PC-3 (cell line): Measurements from ENCODE around the gene CBR3. TPM values are rescaled to one million over a fixed set of nuclear protein-coding genes. Genes with fewer than 3 reads are reported as not detected.

Experiments used
- ATAC-seq: fragments of 200-7000 bp; cut with Tn5 transposase; 2 replicates; pipeline ENCODE4 v1.9.1; 2020; ENCODE audit warnings: mild to moderate bottlenecking, moderate library complexity
- BruUV-seq: library from RNA; stranded (reverse); fragments of 400-500 nt; replicated peaks from 2 replicates; lab custom pipeline; 2021; lab: Mats Ljungman, UMichigan
- CTCF ChIA-PET: fragments of 300-600 bp; sonication (Branson Sonifier 250); formaldehyde crosslinking; loops from one replicate; lab custom pipeline; 2022; ENCODE audit warnings: antibody characterized with exemption; lab: Charles Lee
- POLR2A ChIA-PET: fragments of 300-600 bp; sonication (Branson Sonifier 250); formaldehyde crosslinking; loops from one replicate; lab custom pipeline; 2022; ENCODE audit warnings: antibody characterized with exemption; ENCODE audit not compliant: unreplicated experiment; lab: Charles Lee
- DNase-seq: peaks from one replicate; pipeline ENCODE4 v3.0.0-alpha.2; 2015
- H2AFZ ChIP-seq: fragments of 300-600 bp; sonication (generic); 2 replicates; pipeline ENCODE4 v1.6.0; 2016; ENCODE audit warnings: antibody characterized with exemption, low read length
- H3F3A ChIP-seq: fragments of 300-600 bp; sonication (generic); one replicate; pipeline ENCODE4 v1.6.0; 2017; ENCODE audit warnings: antibody characterized with exemption, low read length, control low read depth, mild to moderate bottlenecking; ENCODE audit not compliant: unreplicated experiment
- H3K27ac ChIP-seq: fragments of 300-600 bp; sonication (generic); 2 replicates; pipeline ENCODE4 v1.5.1; 2016; ENCODE audit warnings: mild to moderate bottlenecking, low read length
- H3K27me3 ChIP-seq: fragments of 300-600 bp; sonication (generic); 2 replicates; pipeline ENCODE4 v1.6.1; 2016; ENCODE audit warnings: low read length, mixed read lengths
- H3K36me3 ChIP-seq: fragments of 300-600 bp; sonication (generic); 2 replicates; pipeline ENCODE4 v1.6.1; 2016; ENCODE audit warnings: low read depth, mixed run types, low read length, mixed read lengths
- H3K4me1 ChIP-seq: fragments of 300-600 bp; sonication (generic); 2 replicates; pipeline ENCODE4 v1.5.1; 2016; ENCODE audit warnings: low read length; ENCODE audit not compliant: insufficient read depth
- H3K4me2 ChIP-seq: fragments of 300-600 bp; sonication (generic); 2 replicates; pipeline ENCODE4 v1.6.0; 2016; ENCODE audit warnings: low read length
- H3K4me3 ChIP-seq: fragments of 300-600 bp; sonication (generic); 2 replicates; pipeline ENCODE4 v1.5.1; 2016; ENCODE audit warnings: mild to moderate bottlenecking, low read length, mixed read lengths
- H3K79me2 ChIP-seq: fragments of 300-600 bp; sonication (generic); 2 replicates; pipeline ENCODE4 v1.6.1; 2017; ENCODE audit warnings: low read length, mixed read lengths
- H3K9ac ChIP-seq: fragments of 300-600 bp; sonication (generic); 2 replicates; pipeline ENCODE4 v1.6.0; 2016; ENCODE audit warnings: mild to moderate bottlenecking, low read length
- H3K9me2 ChIP-seq: fragments of 300-600 bp; sonication (generic); replicated peaks from 2 replicates; pipeline ENCODE4 v1.6.1; 2016; ENCODE audit warnings: mixed run types, low read length, mixed read lengths
- H3K9me3 ChIP-seq: fragments of 300-600 bp; sonication (generic); 2 replicates; pipeline ENCODE4 v1.6.1; 2016; ENCODE audit warnings: low read length, mixed read lengths
- H4K20me1 ChIP-seq: fragments of 300-600 bp; sonication (generic); 2 replicates; pipeline ENCODE4 v1.6.1; 2016; ENCODE audit warnings: low read length, mixed read lengths
- EZH2 ChIP-seq: fragments of 300-600 bp; sonication (generic); IDR thresholded peaks from one replicate; pipeline ENCODE4 v1.6.1; 2017; ENCODE audit warnings: antibody characterized with exemption, mild to moderate bottlenecking, low read length; ENCODE audit not compliant: unreplicated experiment
- EZH2phosphoT487 ChIP-seq: fragments of 300-600 bp; sonication (generic); IDR thresholded peaks from 2 replicates; pipeline ENCODE4 v1.6.1; 2018; ENCODE audit warnings: mild to moderate bottlenecking, antibody characterized with exemption, low read length, borderline replicate concordance
- intact Hi-C: fragments of 100-400 bp; cut with micrococcal nuclease; formaldehyde crosslinking; loops from 2 replicates; pipeline ENCODE4 v1.9.0; 2023
- total RNA-seq: library from RNA; depleted of rRNA; stranded (reverse); fragments of >200 nt; gene quantifications from 2 replicates; pipeline ENCODE4 v1.2.3, GENCODE V29; 2014
- TF ChIP-seq, protein P1 (sequence below): fragments of 300-600 bp; sonication (generic); conservative IDR thresholded peaks from 2 replicates; pipeline ENCODE4 v1.5.1; 2017; ENCODE audit warnings: antibody characterized with exemption, low read depth, mild to moderate bottlenecking, low read length

CBR3 gene
- total RNA-seq, 1 experiment from 2014 or later, result 49.3 TPM

DNA sequence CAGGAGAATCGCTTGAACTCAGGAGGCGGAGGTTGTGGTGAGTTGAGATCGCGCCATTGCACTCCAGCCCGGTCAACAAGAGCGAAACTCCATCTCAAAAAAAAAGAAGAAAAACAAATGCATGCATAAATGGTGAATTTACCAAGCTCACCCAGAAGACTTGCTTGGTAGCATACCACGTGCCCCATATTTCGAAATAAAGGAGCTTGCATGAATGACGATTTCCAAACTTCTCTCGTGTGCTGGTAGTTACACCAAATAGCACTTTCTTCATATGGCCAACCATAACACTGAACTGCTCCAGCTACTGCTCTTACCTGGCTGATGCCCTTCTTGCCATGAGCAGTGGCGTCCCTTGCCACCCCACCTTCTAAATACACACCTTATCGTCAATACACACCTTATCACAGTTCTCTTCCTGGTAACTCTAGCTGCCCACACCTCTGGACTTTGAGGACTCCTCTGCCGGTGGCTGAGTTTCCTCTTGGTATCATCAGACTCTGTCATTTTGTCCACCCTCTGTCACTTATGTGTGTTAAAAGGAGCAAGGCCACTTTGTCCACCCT lies 24.6 kb downstream of the CBR3 start:
- CTCF ChIA-PET, result no interaction called here
- Histone ChIP-seq H3K4me2 (no peak overlapping the region), H3K4me3 (no peak overlapping the region), H3K9me3 (no peaks in the 10 kb centered on the region), H4K20me1 (no peaks in the 10 kb centered on the region), H3K27ac (no peak overlapping the region), H3K9ac (no peak overlapping the region), H3F3A (no peaks in the 10 kb centered on the region), H3K36me3 (no peaks in the 10 kb centered on the region), H2AFZ (no peak overlapping the region), H3K9me2 (no peaks in the 10 kb centered on the region), H3K79me2 (peaks cover 46% of the 10 kb centered on the region), H3K4me1 (peaks cover 21% of the 10 kb centered on the region), H3K27me3 (no peaks in the 10 kb centered on the region)
- DNase-seq (no peak), ATAC-seq (no peak)
- no TSS peak for BruUV-seq
- intact Hi-C loops, result loop anchor here (5.0 kb wide), 1 partner anchor 163 kb away; the partner anchor contains the start of gene MORC3
- POLR2A ChIA-PET, result no interaction called here
- TF ChIP-seq, protein P1, sequence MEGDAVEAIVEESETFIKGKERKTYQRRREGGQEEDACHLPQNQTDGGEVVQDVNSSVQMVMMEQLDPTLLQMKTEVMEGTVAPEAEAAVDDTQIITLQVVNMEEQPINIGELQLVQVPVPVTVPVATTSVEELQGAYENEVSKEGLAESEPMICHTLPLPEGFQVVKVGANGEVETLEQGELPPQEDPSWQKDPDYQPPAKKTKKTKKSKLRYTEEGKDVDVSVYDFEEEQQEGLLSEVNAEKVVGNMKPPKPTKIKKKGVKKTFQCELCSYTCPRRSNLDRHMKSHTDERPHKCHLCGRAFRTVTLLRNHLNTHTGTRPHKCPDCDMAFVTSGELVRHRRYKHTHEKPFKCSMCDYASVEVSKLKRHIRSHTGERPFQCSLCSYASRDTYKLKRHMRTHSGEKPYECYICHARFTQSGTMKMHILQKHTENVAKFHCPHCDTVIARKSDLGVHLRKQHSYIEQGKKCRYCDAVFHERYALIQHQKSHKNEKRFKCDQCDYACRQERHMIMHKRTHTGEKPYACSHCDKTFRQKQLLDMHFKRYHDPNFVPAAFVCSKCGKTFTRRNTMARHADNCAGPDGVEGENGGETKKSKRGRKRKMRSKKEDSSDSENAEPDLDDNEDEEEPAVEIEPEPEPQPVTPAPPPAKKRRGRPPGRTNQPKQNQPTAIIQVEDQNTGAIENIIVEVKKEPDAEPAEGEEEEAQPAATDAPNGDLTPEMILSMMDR, result no peak
- no peak for TF ChIP-seq EZH2
- no peak for TF ChIP-seq EZH2phosphoT487

DNA sequence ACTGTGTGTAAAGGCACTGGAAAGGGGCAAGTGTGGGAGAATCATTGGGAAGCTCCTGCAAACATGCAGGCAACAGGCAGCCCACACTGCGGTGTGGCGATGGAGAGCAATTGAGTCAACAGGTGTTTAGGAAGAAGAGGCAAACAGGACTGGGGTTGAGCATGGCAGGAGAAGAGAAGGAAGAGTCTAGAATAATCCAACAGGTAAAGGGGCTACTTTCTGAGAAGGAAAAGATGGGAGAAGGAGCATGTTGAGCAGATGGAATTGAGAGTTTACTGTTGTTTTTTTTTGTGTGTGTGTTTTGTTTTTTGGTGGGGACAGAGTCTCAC lies 25.9 kb downstream of the CBR3 start:
- Histone ChIP-seq H3K4me1 (peaks cover 15% of the 10 kb centered on the region; the same call in 1 of the 2 replicates), H3K79me2 (peaks cover 35% of the 10 kb centered on the region), H3K36me3 (no peaks in the 10 kb centered on the region), H3K4me2 (no peak overlapping the region), H2AFZ (no peak overlapping the region), H3F3A (no peaks in the 10 kb centered on the region), H4K20me1 (no peaks in the 10 kb centered on the region), H3K9me2 (no peaks in the 10 kb centered on the region), H3K27me3 (no peaks in the 10 kb centered on the region), H3K9ac (no peak overlapping the region), H3K4me3 (no peak overlapping the region), H3K27ac (no peak overlapping the region), H3K9me3 (no peaks in the 10 kb centered on the region)
- ChIA-PET CTCF (no interaction called here), POLR2A (no interaction called here)
- TF ChIP-seq EZH2, result no peak
- no peak for TF ChIP-seq EZH2phosphoT487
- TF ChIP-seq, protein P1, result no peak
- BruUV-seq, result no TSS peak
- DNase-seq, result no peak
- intact Hi-C loops, result no loop called here
- ATAC-seq, result no peak

DNA sequence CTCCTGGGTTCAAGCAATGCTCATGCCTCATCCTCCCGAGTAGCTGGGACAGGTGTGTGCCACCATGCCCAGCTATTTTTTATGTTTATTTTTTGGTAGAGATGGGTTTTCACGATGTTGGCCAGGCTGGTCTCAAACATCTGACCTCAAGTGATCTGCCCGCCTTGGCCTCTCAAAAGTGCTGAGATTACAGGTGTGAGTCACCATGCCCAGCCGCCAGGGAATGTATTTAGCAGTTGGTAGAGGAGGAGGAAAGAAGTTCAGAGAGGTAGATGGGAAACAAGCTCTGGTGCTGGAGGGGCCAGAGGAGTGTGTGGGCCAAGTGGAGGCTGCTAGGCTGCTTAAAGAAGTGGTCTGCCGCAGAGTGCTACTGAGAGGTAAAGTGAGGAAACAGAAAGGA lies 27.8 kb downstream of the CBR3 start:
- DNase-seq (peak; percentile 10), ATAC-seq (no peak)
- H3K4me2 ChIP-seq, result no peak overlapping the region
- no TSS peak for BruUV-seq
- no peaks in the 10 kb centered on the region for H3F3A ChIP-seq
- H3K9me2 ChIP-seq, result no peaks in the 10 kb centered on the region
- CTCF ChIA-PET, result no interaction called here
- no peaks in the 10 kb centered on the region for H3K27me3 ChIP-seq
- POLR2A ChIA-PET, result no interaction called here
- H3K4me3 ChIP-seq, result no peak overlapping the region
- no peaks in the 10 kb centered on the region for H4K20me1 ChIP-seq
- no peaks in the 10 kb centered on the region for H3K36me3 ChIP-seq
- H2AFZ ChIP-seq, result no peak overlapping the region
- H3K9me3 ChIP-seq, result no peaks in the 10 kb centered on the region
- intact Hi-C loops, result no loop called here
- no peak overlapping the region for H3K9ac ChIP-seq
- TF ChIP-seq EZH2, result no peak
- no peak for TF ChIP-seq EZH2phosphoT487
- TF ChIP-seq, protein P1, result no peak
- no peak overlapping the region for H3K27ac ChIP-seq
- H3K4me1 ChIP-seq, result peaks cover 13% of the 10 kb centered on the region; the same call in 1 of the 2 replicates
- peaks cover 30% of the 10 kb centered on the region for H3K79me2 ChIP-seq
